K562 (cell line): ENCODE measurements around the gene RTL10. TPM values are rescaled to one million over a fixed set of nuclear protein-coding genes. Genes with fewer than 3 reads are reported as not detected.

ENCODE experiments used
- ATF1 ChIP-seq, 2 experiments: fragments of 450-650 bp in 1 of 2; IDR thresholded peaks; 2 replicates each; pipeline ENCODE4 v1.6.1; 2016; ENCODE audit warnings: missing compliant biosample characterization in 1 of 2, missing genetic modification characterization in 1 of 2
- CBX3 ChIP-seq, 2 experiments: IDR thresholded peaks; 1 replicate in 1 of 2; 2 replicates in 1 of 2; pipeline ENCODE4 v1.6.1; 2012; ENCODE audit warnings: inconsistent platforms in 2 of 2, low read length in 2 of 2, borderline replicate concordance in 1 of 2, control low read depth in 1 of 2
- GABPA ChIP-seq: fragments of 200-800 bp; sonication (Bioruptor generic); conservative IDR thresholded peaks from 2 replicates; pipeline ENCODE4 v1.6.1; 2016; ENCODE audit warnings: low read depth, missing genetic modification characterization, missing compliant biosample characterization
- HDAC6 ChIP-seq: IDR thresholded peaks from 2 replicates; pipeline ENCODE4 v1.6.1; 2012; ENCODE audit warnings: low read depth, mild to moderate bottlenecking, control low read depth, inconsistent platforms, low read length, moderate library complexity
- NEUROD1 ChIP-seq: fragments of 150-350 bp; IDR thresholded peaks from 2 replicates; pipeline ENCODE4 v1.6.1; 2014; ENCODE audit warnings: borderline replicate concordance, low read length, low read depth; ENCODE audit not compliant: partially characterized antibody
- PRMT5 ChIP-seq: sonication (generic); formaldehyde crosslinking; IDR thresholded peaks from 2 replicates; pipeline ENCODE4 v1.5.0; 2020; ENCODE audit warnings: missing genetic modification reagents
- SIN3A ChIP-seq, 2 experiments: fragments of 150-350 bp in 1 of 2; IDR thresholded peaks; 2 replicates each; pipeline ENCODE4 v1.6.1; 2011 to 2016; ENCODE audit warnings: borderline replicate concordance in 2 of 2, low read depth in 2 of 2, low read length in 2 of 2, mild to moderate bottlenecking in 2 of 2, moderate library complexity in 2 of 2; ENCODE audit not compliant: control insufficient read depth in 1 of 2
- SIN3B ChIP-seq: fragments of 450-650 bp; IDR thresholded peaks from 2 replicates; pipeline ENCODE4 v1.6.1; 2017; ENCODE audit warnings: low read depth, mild to moderate bottlenecking, moderate library complexity
- STAT5B ChIP-seq: fragments of 250-450 bp; sonication (Bioruptor Pico); IDR thresholded peaks from 2 replicates; pipeline ENCODE4 v1.8.0; 2021; ENCODE audit warnings: mild to moderate bottlenecking, inconsistent platforms
- TCF7L2 ChIP-seq: fragments of 150-350 bp; IDR thresholded peaks from 2 replicates; pipeline ENCODE4 v1.6.1; 2016; ENCODE audit warnings: low read depth, mild to moderate bottlenecking, low read length, moderate library complexity
- ZEB2 ChIP-seq: fragments of 450-650 bp; IDR thresholded peaks from 2 replicates; pipeline ENCODE4 v1.6.1; 2016
- ZNF175 ChIP-seq: fragments of 200-800 bp; sonication (Bioruptor generic); IDR thresholded peaks from 2 replicates; pipeline ENCODE4 v1.6.1; 2016; ENCODE audit warnings: low read depth, mild to moderate bottlenecking, missing genetic modification characterization, missing compliant biosample characterization
- ZNF253 ChIP-seq: fragments of 250-450 bp; sonication (Bioruptor Pico); conservative IDR thresholded peaks from 2 replicates; pipeline ENCODE4 v1.6.1; 2021; ENCODE audit warnings: mild to moderate bottlenecking
- ZNF408 ChIP-seq: fragments of 250-450 bp; sonication (Bioruptor Pico); IDR thresholded peaks from 2 replicates; pipeline ENCODE4 v1.4.0; 2020; ENCODE audit warnings: low read depth, mild to moderate bottlenecking, moderate library complexity
- polyA plus RNA-seq, 8 experiments: library from polyadenylated mRNA; depleted of rRNA in 4 of 8; stranded (reverse) in 5 of 8; unstranded in 3 of 8; fragments of >200 nt; fragmentation: Nextera tagmentation in 2 of 8; fragmentation: Illumina TruSeq in 1 of 8; extraction: Ambion mirVana in 2 of 8; extraction: Trizol in 1 of 8; gene quantifications; 2 replicates each; pipeline versions ENCODE4 v1.2.1 to v1.2.3, GENCODE V29; 2011 to 2014; ENCODE audit warnings: inconsistent platforms in 1 of 8, missing spikeins in 1 of 8
- total RNA-seq, 7 experiments: library from RNA; depleted of rRNA in 6 of 7; stranded (reverse); fragments of >200 nt in 6 of 7; fragmentation: Illumina TruSeq in 2 of 7; extraction: Trizol in 2 of 7; gene quantifications; 2 replicates each; pipeline versions ENCODE4 v1.2.1 to v1.2.3, GENCODE V29; 2011 to 2021; ENCODE audit warnings: low replicate concordance in 1 of 7
- TF ChIP-seq, protein P1 (sequence below): sonication (generic); formaldehyde crosslinking; IDR thresholded peaks from 2 replicates; pipeline ENCODE4 v1.8.0; 2023; ENCODE audit warnings: missing genetic modification reagents, mild to moderate bottlenecking, borderline replicate concordance
- TF ChIP-seq, protein P2 (sequence below): IDR thresholded peaks from 2 replicates; pipeline ENCODE4 v1.6.1; 2011; ENCODE audit warnings: borderline replicate concordance, low read depth, mild to moderate bottlenecking, moderate library complexity, low read length; ENCODE audit not compliant: insufficient read depth, poor library complexity, severe bottlenecking
- TF ChIP-seq, protein P3 (sequence below): fragments of 450-650 bp; formaldehyde crosslinking; conservative IDR thresholded peaks from 2 replicates; pipeline ENCODE4 v1.4.0; 2022; ENCODE audit warnings: mild to moderate bottlenecking, missing genetic modification characterization

The RTL10 gene
- total and polyA plus RNA-seq, 9 of the 15 experiments (the other 6 are each of a cell fraction or from before 2014, with no cell fraction given), result 19.8 to 75.5 (median 32.5) TPM

DNA sequence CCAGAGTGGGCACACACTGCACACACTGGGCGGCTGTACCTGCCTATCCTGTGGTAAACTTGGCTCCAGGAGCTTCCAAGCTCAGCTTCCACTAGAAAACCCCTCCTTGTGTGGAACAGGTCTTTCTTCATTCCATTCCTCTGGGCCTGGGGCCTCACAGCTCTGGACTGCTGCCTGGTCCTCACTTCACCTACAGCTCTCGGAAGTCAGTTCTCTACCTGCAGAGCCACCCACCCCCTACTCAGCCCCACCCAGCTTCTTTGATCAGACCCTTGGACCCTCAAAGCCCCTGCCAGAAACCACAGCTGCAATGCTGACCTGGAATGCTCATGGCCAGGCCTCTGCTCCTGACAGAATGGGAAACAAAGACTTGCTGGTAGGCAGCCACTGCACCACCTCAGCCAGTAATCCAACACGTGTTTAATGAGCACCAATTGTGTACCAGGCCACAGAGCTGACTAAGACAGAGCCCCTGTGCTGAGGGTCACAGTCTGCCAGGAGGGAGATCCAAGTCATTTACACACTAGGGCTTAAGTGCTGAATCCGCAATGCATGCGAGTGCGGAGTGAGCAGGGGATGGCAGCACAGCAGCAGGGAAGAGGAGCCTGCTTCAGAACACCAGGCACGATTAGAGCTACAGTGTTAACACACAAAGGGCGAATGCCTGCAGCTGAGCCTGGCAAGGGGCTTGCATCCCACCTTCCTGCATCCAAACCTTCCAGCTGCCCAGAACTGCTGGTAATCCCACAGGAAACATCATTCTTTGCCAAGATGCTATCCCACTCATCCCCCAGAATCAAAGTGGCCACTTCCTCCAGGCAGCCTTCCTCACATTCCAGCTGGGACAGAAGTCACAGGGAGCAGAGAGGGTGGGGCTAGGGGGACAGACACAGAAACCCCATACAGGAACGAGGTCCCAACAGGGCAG lies 4.6 kb downstream of the RTL10 start (continued):
- TF ChIP-seq PRMT5 (no peak), ZNF175 (CRISPR knock-in tag) (no peak), GABPA (tag) (no peak), ATF1 (CRISPR knock-in tag; IDR thresholded peaks at IDR 0.05) (no peak), ATF1 (tag; IDR thresholded peaks at IDR 0.05) (no peak), ZNF253 (no peak), SIN3B (no peak), SIN3A (IDR thresholded peaks at IDR 0.05; ENCODE audit: borderline replicate concordance in 2 of 2, control insufficient read depth in 1 of 2, low read depth in 2 of 2, low read length in 2 of 2) (0 out of 4 replicates have a peak, but pooled peaks of 1 of the 2 experiments have one; percentile 30), STAT5B (CRISPR knock-in tag) (no peak), HDAC6 (0 out of 2 replicates have a peak, but pooled peaks have one; percentile 28), ZEB2 (no peak), CBX3 (IDR thresholded peaks at IDR 0.05; ENCODE audit: borderline replicate concordance in 1 of 2, low read length in 2 of 2) (no peak), TCF7L2 (no peak), ZNF408 (no peak), NEUROD1 (peak; percentile 5)
- TF ChIP-seq, protein P1, sequence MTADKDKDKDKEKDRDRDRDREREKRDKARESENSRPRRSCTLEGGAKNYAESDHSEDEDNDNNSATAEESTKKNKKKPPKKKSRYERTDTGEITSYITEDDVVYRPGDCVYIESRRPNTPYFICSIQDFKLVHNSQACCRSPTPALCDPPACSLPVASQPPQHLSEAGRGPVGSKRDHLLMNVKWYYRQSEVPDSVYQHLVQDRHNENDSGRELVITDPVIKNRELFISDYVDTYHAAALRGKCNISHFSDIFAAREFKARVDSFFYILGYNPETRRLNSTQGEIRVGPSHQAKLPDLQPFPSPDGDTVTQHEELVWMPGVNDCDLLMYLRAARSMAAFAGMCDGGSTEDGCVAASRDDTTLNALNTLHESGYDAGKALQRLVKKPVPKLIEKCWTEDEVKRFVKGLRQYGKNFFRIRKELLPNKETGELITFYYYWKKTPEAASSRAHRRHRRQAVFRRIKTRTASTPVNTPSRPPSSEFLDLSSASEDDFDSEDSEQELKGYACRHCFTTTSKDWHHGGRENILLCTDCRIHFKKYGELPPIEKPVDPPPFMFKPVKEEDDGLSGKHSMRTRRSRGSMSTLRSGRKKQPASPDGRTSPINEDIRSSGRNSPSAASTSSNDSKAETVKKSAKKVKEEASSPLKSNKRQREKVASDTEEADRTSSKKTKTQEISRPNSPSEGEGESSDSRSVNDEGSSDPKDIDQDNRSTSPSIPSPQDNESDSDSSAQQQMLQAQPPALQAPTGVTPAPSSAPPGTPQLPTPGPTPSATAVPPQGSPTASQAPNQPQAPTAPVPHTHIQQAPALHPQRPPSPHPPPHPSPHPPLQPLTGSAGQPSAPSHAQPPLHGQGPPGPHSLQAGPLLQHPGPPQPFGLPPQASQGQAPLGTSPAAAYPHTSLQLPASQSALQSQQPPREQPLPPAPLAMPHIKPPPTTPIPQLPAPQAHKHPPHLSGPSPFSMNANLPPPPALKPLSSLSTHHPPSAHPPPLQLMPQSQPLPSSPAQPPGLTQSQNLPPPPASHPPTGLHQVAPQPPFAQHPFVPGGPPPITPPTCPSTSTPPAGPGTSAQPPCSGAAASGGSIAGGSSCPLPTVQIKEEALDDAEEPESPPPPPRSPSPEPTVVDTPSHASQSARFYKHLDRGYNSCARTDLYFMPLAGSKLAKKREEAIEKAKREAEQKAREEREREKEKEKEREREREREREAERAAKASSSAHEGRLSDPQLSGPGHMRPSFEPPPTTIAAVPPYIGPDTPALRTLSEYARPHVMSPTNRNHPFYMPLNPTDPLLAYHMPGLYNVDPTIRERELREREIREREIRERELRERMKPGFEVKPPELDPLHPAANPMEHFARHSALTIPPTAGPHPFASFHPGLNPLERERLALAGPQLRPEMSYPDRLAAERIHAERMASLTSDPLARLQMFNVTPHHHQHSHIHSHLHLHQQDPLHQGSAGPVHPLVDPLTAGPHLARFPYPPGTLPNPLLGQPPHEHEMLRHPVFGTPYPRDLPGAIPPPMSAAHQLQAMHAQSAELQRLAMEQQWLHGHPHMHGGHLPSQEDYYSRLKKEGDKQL (CRISPR knock-in tag), result no peak
- TF ChIP-seq, protein P2, sequence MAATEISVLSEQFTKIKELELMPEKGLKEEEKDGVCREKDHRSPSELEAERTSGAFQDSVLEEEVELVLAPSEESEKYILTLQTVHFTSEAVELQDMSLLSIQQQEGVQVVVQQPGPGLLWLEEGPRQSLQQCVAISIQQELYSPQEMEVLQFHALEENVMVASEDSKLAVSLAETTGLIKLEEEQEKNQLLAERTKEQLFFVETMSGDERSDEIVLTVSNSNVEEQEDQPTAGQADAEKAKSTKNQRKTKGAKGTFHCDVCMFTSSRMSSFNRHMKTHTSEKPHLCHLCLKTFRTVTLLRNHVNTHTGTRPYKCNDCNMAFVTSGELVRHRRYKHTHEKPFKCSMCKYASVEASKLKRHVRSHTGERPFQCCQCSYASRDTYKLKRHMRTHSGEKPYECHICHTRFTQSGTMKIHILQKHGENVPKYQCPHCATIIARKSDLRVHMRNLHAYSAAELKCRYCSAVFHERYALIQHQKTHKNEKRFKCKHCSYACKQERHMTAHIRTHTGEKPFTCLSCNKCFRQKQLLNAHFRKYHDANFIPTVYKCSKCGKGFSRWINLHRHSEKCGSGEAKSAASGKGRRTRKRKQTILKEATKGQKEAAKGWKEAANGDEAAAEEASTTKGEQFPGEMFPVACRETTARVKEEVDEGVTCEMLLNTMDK, result no peak
- TF ChIP-seq, protein P3, sequence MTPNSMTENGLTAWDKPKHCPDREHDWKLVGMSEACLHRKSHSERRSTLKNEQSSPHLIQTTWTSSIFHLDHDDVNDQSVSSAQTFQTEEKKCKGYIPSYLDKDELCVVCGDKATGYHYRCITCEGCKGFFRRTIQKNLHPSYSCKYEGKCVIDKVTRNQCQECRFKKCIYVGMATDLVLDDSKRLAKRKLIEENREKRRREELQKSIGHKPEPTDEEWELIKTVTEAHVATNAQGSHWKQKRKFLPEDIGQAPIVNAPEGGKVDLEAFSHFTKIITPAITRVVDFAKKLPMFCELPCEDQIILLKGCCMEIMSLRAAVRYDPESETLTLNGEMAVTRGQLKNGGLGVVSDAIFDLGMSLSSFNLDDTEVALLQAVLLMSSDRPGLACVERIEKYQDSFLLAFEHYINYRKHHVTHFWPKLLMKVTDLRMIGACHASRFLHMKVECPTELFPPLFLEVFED (CRISPR knock-in tag), result no peak
